HG03520 (cell line): ENCODE measurements around the gene LGALS3.
"Not testable (repeated sequence)": the region's sequence is repeated elsewhere in the genome, so short reads cannot be mapped to it uniquely, and the experiment has no call there.

ENCODE experiments used
- ATAC-seq: cut with Tn5 transposase; IDR thresholded peaks from one replicate; pipeline ENCODE4 v1.9.1; 2021; ENCODE audit warnings: mild to moderate bottlenecking, moderate library complexity; ENCODE audit not compliant: unreplicated experiment

The LGALS3 gene

DNA sequence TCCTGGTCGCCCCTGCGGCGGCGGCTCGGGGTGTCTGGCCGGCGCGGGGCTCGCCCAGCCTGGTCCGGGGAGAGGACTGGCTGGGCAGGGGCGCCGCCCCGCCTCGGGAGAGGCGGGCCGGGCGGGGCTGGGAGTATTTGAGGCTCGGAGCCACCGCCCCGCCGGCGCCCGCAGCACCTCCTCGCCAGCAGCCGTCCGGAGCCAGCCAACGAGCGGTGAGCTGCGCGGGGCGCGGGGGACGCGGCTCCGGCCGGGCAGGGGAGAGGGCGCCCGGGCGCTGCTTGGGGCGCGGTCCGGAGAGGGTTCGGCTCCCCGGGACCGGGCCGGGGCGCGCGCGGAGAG is at the start of gene LGALS3:
Gene LGALS3, plus strand, starts transcription at position 167 of the 342 bp plus-strand sequence. CDS start 8,122 bp downstream, outside the sequence.
- peak; percentile 42 for ATAC-seq

DNA sequence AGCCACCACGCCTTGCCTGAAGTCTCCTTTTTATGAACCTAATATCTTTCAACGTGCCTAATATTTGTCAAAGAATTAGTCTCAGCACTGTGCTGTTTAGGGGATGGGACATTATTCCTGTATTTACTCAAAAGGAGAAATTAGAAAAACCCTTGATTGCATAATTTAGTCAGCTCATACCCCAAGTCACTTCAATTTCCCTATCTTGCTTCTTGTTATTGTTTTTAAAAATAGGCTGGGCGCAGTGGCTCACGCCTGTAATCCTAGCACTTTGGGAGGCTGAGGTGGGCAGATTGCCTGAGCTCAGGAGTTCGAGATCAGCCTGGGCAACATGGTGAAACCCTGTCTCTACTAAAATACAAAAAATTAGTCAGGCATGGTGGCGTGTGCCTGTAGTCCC is 49.1 kb upstream of the LGALS3 start:
- not testable (repeated sequence) for ATAC-seq

DNA sequence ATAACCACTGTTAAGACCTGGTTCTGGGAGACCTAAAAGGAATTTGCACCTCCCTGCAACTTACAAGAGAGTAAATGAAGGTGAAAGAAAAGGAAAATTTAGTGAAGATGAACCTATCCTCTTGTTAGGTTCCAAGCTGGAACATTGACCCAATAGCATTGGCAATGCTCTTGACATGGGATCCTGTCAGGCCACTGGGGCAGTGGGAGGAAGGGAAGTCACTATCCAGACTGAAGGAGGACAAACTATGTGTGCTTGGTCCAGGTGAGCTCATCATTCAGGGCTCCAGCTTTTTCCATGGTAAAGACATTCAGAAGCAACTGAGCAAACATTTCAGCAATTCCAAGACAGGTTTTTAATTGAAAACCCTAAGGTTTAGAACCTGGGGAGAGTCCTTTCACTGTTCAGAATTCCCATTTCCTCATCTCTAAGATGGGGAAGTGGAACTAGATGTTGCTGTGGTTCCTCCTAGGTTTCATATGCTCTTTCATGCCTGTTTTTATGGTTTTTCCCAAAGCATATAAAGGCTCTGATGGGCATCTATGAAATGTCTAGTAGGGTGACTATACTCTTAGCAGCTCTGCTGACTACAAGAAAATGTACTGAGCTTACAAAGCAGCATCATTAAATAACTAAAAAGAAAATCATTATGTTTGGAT is 44.5 kb upstream of the LGALS3 start:
- no peak for ATAC-seq

DNA sequence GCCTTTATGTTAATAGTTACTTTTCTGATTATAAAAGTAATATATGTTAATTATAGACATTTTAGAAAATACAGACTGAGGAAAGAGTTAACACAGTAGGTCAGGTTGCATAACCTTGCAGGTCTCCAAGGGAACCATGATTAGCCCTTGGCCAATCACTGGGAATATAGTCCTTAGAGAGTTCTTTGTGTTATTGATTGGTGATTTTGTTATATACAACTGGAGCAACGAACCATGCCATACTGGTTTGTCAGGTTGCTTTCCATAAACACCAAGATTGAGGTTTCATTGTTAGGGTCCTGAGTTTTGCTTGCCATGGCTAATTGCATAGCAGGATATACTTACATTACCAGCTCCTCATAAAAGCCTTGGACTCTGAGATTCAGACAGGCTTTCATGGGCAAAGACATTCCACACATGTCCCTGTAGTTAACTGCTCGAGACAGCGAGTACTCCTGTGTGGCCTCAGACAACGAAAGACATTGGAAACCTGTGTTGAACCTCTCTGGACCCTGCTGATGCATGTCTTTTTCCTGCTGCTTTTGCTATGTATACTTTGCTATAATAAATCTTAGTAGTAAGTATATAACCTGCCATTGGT is 43.9 kb upstream of the LGALS3 start:
- no peak for ATAC-seq

DNA sequence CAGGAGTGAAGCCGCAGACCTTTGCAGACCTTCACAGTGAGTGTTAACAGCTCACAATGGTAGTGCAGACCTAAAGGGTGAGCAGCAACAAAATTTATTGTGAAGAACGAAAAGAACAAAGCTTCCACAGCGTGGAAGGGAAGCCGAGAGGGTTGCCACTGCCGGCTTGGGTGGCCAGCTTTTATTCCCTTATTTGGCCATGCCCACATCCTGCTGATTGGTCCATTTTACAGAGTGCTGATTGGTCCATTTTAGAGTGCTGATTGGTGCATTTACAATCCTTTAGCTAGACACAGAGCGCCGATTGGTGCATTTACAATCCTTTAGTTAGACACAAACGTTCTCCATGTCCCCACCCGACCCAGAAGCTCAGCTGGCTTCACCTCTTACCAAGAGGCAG is 42.1 kb upstream of the LGALS3 start:
- ATAC-seq: no peak

DNA sequence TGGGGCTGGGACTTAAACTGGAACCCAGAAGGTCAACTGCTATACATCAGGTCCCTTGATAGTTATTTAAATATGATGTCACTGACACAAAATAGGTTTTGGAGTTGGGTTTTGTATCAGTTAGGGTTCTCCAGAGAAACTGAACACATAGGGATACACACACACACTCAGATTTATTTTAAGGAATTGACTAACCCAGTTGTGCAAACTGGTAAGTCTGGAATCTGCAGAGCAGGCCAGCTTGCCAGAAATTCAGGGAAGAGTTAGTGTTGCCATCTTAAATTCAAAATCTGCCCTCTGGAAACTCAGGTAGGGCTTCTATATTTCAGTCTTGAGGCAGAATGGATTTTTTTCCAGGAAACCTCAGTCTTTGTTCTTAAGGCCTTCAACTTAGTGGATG is 40.7 kb upstream of the LGALS3 start:
- ATAC-seq: no peak

DNA sequence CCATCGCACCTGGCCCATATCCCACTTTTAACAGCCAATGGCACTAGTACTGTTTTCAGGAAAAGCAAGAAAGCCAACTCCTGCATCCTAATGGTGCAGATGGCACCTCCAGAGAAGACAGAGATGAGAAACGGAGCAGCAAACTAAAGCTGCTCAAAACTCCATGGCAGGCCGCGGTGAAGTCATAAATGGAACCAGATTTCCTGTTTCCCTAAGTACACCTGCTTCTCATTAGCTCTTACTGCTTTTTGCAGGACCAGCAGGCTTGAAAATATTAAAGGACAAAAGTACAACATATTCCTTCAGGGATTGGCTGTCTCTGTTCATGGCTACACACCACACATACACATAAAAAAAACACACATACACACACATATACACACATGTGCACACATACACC is 36.7 kb upstream of the LGALS3 start:
- no peak for ATAC-seq

DNA sequence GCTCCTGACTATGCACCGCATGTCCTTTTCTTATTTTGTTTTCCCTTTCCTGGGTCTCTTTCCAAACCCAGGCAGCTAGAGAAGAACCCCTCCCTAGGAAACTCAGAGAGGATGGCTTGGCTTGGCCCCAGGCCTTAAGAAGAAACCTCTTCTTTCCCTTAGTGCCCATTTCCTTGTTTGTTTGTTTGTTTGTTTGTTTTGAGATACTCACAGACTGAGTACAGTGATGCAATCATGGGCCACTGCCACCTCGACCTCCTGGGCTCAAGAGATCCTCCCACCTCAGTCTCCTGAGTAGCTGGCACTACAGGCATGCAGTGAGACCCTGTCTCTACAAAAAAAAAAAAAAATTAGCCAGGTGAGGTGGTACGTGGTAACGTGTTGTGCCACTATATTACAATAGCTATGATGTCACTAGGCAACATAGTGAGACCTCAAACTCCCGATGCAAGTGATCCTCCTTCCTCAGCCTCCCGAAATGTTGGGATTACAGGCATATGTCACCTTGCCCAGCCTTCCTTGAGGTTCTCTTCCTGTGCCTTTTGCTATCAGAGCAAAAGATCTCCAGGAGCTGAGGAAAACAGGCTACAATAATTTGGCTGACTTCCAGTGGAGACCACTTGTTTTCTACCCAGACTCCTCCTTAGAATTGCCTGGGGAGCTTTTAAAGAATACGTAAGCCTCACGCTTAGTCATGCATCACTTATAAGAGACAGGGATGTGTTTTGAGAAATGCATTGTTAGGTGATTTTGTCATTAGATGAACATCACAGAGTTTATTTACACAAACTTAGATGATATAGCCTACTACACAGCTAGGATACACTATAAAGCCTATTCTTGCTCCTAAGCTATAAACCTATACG is 34.5 kb upstream of the LGALS3 start:
- no peak for ATAC-seq

DNA sequence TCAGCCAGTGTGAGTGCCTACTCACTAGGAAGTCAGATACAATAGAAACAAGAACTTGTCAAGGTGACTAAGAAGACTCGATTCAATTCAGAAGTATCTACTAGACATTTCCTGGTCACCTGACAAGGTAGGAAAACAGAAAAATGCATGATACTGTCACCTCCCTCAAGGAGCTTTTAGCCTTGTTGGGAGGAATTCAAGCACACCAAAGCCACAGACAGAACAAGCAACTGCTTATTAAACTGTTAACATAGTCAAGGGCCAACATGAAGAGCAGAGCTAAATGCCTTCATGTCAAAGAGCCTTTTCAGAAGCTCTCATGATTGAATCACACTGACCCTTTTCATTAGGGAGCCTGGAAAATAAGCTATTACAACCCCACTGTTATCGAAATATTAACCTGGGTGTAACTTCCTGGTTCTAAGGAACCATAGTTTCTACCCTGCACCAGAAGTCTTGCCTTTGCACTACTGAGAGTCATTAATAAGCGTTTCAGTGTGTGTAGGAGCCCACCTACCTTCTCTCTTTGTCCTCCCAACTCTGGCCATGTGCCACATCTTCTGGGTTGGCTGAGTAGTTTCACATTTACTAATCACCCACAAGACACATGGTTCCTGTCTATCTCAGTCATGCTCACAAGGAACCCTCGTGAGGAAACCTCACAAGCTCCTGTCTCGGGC is 31.0 kb upstream of the LGALS3 start:
- ATAC-seq: peak; percentile 65

DNA sequence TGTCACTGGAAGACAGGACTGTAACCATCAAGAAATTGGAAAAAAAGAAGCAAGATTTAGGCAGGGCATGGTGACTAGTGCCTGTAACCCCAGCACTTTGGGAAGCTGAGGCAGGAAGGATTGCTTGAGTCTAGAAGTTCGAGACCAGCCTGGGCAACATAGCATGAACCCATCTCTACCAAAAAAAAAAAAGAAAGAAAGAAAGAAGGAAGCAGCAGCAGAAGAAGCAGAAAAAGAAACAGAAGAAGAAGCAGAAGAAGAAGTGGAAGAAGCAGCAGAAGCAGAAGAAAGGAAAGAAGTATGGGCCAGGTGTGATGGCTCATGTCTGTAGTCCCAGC is 30.5 kb upstream of the LGALS3 start:
- no peak for ATAC-seq

DNA sequence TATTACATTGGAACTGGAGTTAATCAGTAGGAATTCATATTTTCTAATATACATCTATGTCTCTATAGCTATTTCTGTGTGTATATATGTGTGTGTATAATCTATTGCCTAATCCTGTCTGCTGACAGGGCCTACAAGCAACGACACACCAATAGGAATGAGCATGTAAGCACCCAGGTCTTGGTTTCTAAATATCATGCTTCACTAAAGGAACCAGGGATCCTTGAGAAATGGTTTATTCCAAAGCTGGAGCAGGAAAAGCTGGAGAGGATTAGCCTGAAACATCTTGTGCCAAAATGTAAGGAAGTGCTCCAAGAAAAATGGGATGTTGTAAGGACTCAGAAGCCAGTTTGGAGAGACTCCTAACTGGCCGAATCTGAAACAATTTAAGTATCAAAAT is 29.3 kb upstream of the LGALS3 start:
- ATAC-seq: no peak

DNA sequence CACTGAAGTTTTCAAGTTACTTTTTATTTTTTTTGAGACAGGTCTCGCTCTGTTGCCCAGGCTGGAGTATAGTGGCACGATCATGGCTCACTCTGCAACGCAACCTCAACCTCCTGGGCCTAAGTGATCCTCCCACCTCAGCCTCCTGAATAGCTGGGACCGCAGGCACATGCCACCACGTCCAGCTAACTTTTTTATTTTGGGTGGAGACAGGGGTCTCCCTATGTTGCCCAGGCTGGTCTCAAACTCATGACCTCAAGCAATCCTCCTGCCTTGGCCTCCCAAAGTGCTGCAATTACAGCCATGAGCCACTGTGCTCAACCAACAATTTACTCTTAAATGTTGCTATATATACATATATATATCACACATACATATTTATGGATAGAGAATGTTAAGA is 27.4 kb upstream of the LGALS3 start:
- no peak for ATAC-seq

DNA sequence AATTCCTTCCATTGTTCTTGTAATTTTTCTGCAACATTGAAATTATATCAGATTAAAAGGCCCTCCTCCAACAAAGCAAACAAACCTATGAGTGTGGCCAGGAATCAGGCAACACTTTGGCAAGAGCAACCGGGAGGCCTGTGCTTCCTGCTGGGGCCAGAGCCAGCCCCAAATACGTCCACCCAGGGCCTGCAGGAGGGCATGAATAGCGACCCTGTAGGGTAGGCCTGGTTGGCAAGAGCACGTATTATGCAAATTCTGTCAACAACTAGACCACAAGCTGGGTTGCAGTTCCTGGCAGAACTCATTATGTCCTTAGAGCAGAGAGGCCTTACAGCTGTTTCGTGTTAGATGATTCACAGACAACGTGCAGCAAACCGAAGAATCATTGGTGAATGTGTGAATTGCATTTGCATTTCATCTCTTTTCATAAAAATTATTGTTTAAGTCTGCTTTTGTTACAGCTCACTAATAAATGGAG is 26.9 kb upstream of the LGALS3 start:
- ATAC-seq: peak; percentile 57

DNA sequence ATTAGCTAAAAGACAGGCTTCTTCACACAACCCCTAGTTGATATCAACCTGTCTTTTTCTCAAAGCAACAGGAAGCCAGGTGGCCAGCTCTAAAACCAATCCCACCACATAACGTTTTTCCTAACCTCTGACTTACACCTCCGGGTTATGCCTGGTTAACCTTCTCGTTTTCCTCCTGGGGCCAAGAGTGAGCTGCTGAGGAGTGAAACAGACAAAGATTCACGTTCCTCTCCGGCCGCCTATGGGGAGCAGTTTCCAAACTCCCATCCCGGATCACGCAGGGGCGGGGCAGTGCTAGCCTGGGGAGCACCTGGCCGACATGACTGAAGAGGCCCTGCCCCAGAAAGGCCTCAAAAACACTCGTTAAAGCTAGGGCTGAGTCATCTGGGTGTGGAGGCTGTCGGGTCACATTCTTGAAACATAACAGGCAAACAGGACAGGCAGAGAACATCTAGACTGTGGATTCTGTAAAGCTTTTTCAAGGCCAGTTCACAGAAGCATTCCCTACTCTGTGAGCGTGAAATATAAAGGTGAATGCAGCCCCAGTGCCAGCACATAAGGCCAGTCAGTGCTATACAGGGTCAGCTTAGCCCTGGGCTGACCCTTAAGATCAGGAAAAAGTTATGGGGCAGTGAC is 25.9 kb upstream of the LGALS3 start:
- peak; percentile 31 for ATAC-seq

DNA sequence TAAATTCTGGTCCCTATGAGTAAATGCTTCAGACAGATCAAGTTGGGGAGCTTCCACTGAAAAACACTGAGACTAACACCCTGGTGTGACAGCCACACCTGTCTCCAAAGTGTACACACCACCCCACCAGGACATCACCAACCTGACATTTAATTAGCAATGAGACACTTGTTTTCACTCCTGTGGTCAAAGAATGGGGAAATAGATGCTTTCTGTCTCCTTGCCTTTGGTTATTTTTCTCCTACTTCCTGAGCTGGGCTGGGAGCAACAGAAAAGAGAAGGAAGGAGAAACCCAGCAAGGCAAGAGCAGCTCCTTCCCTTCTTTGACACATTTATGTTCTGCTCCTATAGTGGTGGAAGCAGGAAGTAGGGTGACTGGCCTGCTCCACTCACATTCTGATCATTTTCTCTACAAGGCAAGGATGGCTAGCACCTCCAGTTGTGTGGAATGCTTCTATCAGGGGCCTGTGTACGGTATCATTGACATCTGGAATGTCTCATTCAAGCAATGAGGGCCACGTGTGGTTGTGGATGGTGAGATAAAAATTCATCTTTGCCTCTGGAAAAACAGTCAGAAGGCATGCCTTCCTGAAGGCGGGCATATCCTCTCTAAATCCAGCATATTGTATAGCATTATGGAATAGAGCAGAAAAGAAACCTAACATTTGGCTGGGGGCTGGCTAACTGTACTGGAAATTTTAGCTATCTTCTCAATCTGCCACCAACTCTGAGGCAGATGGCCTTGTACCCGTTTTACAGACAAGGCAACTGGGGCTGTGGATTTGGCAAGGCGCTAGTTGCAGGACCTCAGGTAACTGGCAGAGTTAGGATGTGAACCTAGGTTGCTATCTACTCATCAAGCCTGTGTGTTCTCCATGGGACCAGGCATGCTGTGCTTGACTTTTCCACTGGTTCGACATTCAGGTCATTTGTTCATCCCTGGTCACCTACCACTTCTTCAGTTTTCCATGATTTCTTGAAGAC is 24.8 kb upstream of the LGALS3 start:
- ATAC-seq: no peak

DNA sequence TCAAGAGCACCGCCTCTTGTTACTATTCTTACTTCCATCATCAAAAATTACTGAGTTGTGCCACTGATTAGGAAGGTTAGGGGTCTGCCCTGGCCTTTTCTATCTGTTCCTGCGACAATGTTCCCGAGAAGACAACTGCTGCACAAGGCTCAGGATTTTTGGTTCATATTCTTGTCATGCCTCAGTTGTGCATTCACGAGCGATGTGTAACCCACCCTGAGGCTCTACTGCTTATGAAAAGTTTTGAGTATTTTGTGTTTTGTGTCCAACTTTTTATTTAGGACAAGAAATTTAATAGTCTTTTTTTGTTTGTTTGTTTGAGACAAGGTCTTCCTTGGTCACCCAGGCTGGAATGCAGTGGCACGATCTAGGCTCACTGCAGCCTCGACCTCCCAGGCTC is 23.1 kb upstream of the LGALS3 start:
- ATAC-seq: no peak

DNA sequence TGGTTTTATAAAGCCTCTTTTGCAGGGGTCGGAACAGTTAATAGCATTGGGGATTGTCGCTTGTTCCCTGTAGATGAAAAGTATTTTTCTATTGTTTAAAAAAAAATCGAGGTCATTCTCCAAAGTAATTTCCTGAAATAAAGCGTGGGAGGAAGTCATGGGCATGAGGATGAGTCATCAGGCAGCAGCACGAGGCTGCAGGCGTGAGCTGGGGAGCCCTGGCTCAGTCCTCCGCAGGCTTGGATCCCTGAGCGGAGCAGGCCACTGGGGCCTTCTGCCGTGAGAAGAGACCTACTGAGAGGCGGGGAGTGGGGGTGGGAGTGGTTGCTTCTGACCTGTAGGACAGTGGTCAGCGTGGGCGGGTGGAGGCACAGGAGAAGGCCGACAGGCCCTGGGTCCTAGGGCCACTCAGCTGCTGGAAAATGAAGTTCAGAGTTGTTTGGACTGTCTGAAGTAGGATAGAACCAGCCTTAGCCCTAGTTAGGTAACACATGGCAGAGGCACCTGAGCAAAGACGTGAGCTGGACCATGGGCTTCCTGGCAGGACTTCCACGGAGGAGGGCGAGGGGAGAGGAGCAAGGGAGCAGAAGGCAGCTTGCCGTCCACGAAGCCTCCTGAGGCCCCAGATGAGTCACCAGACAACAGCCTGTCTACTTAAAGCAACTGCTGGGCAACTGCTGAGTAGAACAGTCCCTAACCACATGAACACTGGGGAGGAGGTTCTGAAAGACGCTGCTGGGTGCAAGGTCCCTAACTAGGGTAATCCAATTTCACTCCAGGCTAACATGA is 21.1 kb upstream of the LGALS3 start:
- no peak for ATAC-seq

DNA sequence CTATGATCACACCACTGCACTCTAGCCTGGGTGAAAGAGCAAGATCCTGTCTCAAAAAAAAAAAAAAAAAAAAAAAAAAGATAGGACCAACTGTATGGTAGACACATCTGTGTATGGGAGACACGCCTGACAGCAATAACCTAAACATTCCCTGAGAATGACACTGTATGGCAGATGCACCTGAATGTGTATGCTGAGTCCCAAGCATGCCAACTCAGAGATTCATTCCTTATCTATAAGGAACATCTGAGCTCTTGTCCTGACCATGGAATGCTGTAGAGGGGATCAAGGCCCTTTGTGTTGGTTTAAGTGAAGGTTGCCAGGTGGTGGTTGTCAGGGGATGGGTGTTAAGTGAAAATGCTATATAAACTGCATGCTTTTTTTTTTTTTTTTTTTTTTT is 19.2 kb upstream of the LGALS3 start:
- ATAC-seq: no peak

DNA sequence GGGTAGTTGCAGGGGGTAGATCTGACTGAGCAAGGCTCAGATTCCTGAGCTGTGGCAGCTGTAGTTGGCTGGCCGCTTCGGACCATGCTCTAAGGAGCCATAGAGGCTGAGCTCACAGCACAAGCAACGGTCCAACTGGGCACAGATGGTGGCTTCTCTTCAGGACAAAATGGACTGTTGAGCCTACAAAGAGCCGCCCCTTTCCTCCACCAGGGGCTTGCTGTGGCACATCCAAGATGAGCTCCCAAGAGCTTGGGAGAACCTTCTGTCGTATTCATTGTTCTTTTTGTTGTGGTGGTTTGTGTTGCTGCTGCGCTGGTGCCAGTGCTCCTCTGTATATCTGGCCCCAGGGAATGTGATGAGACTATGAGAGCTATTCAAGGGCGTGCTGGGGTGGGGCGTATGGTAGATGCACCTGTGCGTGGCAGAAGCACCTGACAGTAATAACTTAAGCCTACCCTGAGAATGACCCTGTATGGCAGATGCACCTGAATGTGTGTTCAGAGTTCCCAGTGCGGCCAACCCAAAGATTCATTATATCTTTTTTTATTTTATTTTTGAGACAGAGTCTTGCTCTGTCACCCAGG is 17.8 kb upstream of the LGALS3 start:
- ATAC-seq: no peak
